Neural cell (in vitro differentiated cells): ENCODE data around the gene FNDC3A. TPM values are rescaled to one million over a fixed set of nuclear protein-coding genes. Genes with fewer than 3 reads are reported as not detected.

Experiments used
- H2AFZ ChIP-seq: fragments of 200-600, 300-800 bp; sonication (generic), shearing (Covaris generic); 2 replicates; pipeline ENCODE4 v1.6.0; 2014; ENCODE audit warnings: low read depth, mild to moderate bottlenecking, antibody characterized with exemption, low read length, moderate library complexity
- H3F3A ChIP-seq: fragments of 200-600 bp; shearing (Covaris generic); 2 replicates; pipeline ENCODE4 v1.6.1; 2016; ENCODE audit warnings: mild to moderate bottlenecking, moderate library complexity, mixed read lengths, antibody characterized with exemption, low read length; ENCODE audit not compliant: insufficient read depth, poor library complexity, severe bottlenecking
- H3K27ac ChIP-seq: fragments of 200-600, 300-800 bp; sonication (generic), shearing (Covaris generic); 2 replicates; pipeline ENCODE4 v1.5.1; 2014; ENCODE audit warnings: mild to moderate bottlenecking, low read length, moderate library complexity
- H3K27me3 ChIP-seq: fragments of 300-800, 200-600 bp; sonication (generic), shearing (Covaris generic); 2 replicates; pipeline ENCODE4 v1.6.0; 2014; ENCODE audit warnings: mild to moderate bottlenecking, low read depth, low read length, moderate library complexity; ENCODE audit not compliant: insufficient read depth
- H3K36me3 ChIP-seq: fragments of 300-800, 200-600 bp; sonication (generic), shearing (Covaris generic); 2 replicates; pipeline ENCODE4 v1.5.1; 2014; ENCODE audit warnings: mild to moderate bottlenecking, antibody characterized with exemption, low read length, moderate library complexity; ENCODE audit not compliant: insufficient read depth
- H3K4me2 ChIP-seq: fragments of 300-800, 200-600 bp; sonication (generic), shearing (Covaris generic); 2 replicates; pipeline ENCODE4 v1.6.0; 2014; ENCODE audit warnings: mild to moderate bottlenecking, low read length
- H3K4me3 ChIP-seq: fragments of 300-800, 200-600 bp; sonication (generic), shearing (Covaris generic); 2 replicates; pipeline ENCODE4 v1.5.1; 2014; ENCODE audit warnings: mild to moderate bottlenecking, low read length, moderate library complexity
- H3K79me2 ChIP-seq: fragments of 200-600 bp; shearing (Covaris generic); replicated peaks from 2 replicates; pipeline ENCODE4 v1.6.0; 2014; ENCODE audit warnings: mild to moderate bottlenecking, low read length, moderate library complexity; ENCODE audit not compliant: insufficient read depth
- H3K9ac ChIP-seq: fragments of 300-800, 200-600 bp; sonication (generic), shearing (Covaris generic); 2 replicates; pipeline ENCODE4 v1.6.1; 2016; ENCODE audit warnings: mild to moderate bottlenecking, low read length, mixed read lengths
- H3K9me2 ChIP-seq: fragments of 200-600 bp; shearing (Covaris generic); 2 replicates; pipeline ENCODE4 v1.6.1; 2016; ENCODE audit warnings: mild to moderate bottlenecking, low read length, mixed read lengths; ENCODE audit not compliant: insufficient read depth
- H3K9me3 ChIP-seq: fragments of 200-600, 300-800 bp; sonication (generic), shearing (Covaris generic); 2 replicates; pipeline ENCODE4 v1.6.1; 2016; ENCODE audit warnings: mild to moderate bottlenecking, mixed run types, low read length, moderate library complexity, mixed read lengths
- H4K20me1 ChIP-seq: fragments of 200-600 bp; shearing (Covaris generic); 2 replicates; pipeline ENCODE4 v1.6.1; 2016; ENCODE audit warnings: mild to moderate bottlenecking, mixed run types; ENCODE audit not compliant: insufficient read depth
- EP300 ChIP-seq: fragments of 450-650 bp; conservative IDR thresholded peaks from 2 replicates; pipeline ENCODE4 v1.6.1; 2014; ENCODE audit warnings: antibody characterized with exemption, mild to moderate bottlenecking, moderate library complexity; ENCODE audit not compliant: poor library complexity, severe bottlenecking
- EZH2 ChIP-seq: fragments of 200-600, 300-800 bp; shearing (Covaris generic), sonication (generic); IDR thresholded peaks from 2 replicates; pipeline ENCODE4 v1.6.1; 2014; ENCODE audit warnings: antibody characterized with exemption, low read length, borderline replicate concordance, mild to moderate bottlenecking; ENCODE audit not compliant: insufficient read depth, poor library complexity, severe bottlenecking
- MXI1 ChIP-seq: fragments of 450-650 bp; conservative IDR thresholded peaks from 2 replicates; pipeline ENCODE4 v1.6.1; 2014; ENCODE audit warnings: antibody characterized with exemption, mild to moderate bottlenecking; ENCODE audit not compliant: poor library complexity, severe bottlenecking
- POLR2AphosphoS5 ChIP-seq: IDR thresholded peaks from 2 replicates; pipeline ENCODE4 v1.6.1; 2012
- RAD21 ChIP-seq: fragments of 450-650 bp; conservative IDR thresholded peaks from 2 replicates; pipeline ENCODE4 v1.6.1; 2014; ENCODE audit warnings: antibody characterized with exemption, mild to moderate bottlenecking, moderate library complexity
- REST ChIP-seq: IDR thresholded peaks from 2 replicates; pipeline ENCODE4 v1.6.1; 2012; ENCODE audit warnings: borderline replicate concordance
- SMC3 ChIP-seq: fragments of 450-650 bp; conservative IDR thresholded peaks from 2 replicates; pipeline ENCODE4 v1.6.1; 2014; ENCODE audit warnings: antibody characterized with exemption, mild to moderate bottlenecking, moderate library complexity; ENCODE audit not compliant: poor library complexity
- TAF1 ChIP-seq: IDR thresholded peaks from 2 replicates; pipeline ENCODE4 v1.6.1; 2012; ENCODE audit warnings: low read depth
- polyA plus RNA-seq: library from polyadenylated mRNA; depleted of rRNA; stranded (reverse); fragments of >200 nt; gene quantifications from 2 replicates; pipeline ENCODE4 v1.2.3, GENCODE V29; 2014
- TF ChIP-seq, protein P1 (sequence below): fragments of 450-650 bp; IDR thresholded peaks from 2 replicates; pipeline ENCODE4 v1.5.1; 2014; ENCODE audit warnings: antibody characterized with exemption, mild to moderate bottlenecking, moderate library complexity; ENCODE audit not compliant: poor library complexity, severe bottlenecking

The FNDC3A gene
- polyA plus RNA-seq, 1 donor from 2014 or later = 83.8 TPM

DNA sequence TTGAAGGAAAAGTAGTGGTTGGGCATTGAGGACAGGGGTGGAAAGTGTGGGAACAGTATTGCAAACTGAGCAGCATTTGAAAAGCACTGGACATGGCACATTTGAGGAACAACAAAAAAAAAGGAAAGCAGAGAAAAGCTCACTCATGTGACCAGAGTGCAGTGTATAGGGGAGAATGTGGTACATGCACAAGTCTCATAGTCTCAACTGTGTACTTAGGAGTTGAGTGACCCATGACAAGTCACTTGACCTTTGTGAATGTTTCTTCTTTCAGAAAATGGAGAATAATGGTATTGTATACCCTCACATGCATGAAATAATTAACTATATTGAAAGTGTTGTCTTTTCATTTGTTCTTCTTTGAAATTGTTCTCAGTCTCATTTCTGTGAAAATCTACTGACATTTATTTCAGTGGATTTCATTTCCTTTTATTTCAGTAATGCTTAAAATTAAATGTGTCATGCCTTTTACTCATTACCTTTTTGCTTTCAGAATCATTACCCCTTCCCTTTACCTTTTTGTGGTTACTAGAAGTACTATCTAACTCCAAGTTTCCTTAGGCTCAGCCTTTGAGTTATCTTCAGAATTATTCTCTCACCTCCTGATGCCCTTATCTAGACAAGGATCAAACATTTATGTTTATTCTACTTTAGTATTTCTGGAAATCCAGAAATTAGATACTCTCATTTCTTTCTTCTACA lies 165.3 kb downstream of the FNDC3A start:
- H2AFZ ChIP-seq = no peak overlapping the region
- TF ChIP-seq EZH2 (no peak), RAD21 (no peak), SMC3 (no peak), TAF1 (no peak), EP300 (no peak)
- TF ChIP-seq, protein P1, sequence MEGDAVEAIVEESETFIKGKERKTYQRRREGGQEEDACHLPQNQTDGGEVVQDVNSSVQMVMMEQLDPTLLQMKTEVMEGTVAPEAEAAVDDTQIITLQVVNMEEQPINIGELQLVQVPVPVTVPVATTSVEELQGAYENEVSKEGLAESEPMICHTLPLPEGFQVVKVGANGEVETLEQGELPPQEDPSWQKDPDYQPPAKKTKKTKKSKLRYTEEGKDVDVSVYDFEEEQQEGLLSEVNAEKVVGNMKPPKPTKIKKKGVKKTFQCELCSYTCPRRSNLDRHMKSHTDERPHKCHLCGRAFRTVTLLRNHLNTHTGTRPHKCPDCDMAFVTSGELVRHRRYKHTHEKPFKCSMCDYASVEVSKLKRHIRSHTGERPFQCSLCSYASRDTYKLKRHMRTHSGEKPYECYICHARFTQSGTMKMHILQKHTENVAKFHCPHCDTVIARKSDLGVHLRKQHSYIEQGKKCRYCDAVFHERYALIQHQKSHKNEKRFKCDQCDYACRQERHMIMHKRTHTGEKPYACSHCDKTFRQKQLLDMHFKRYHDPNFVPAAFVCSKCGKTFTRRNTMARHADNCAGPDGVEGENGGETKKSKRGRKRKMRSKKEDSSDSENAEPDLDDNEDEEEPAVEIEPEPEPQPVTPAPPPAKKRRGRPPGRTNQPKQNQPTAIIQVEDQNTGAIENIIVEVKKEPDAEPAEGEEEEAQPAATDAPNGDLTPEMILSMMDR = no peak
- no peaks in the 10 kb centered on the region for H3K9me3 ChIP-seq
- peaks cover 22% of the 10 kb centered on the region for H3K36me3 ChIP-seq
- no peak overlapping the region for H3K4me2 ChIP-seq
- no peaks in the 10 kb centered on the region for H4K20me1 ChIP-seq
- H3K27me3 ChIP-seq = no peaks in the 10 kb centered on the region
- no peaks in the 10 kb centered on the region for H3K9me2 ChIP-seq
- no peak overlapping the region for H3K4me3 ChIP-seq
- H3K79me2 ChIP-seq = no peaks in the 10 kb centered on the region
- H3K9ac ChIP-seq = no peak overlapping the region
- no peak overlapping the region for H3K27ac ChIP-seq
- H3F3A ChIP-seq = no peaks in the 10 kb centered on the region

- Histone ChIP-seq H3K9me3 (peaks cover 10% of the 10 kb centered on the region), H4K20me1 (no peaks in the 10 kb centered on the region), H3K27me3 (no peaks in the 10 kb centered on the region), H3K9ac (no peak overlapping the region), H3K27ac (no peak overlapping the region), H3K36me3 (peaks cover 13% of the 10 kb centered on the region), H3F3A (no peaks in the 10 kb centered on the region), H3K4me3 (no peak overlapping the region), H3K9me2 (no peaks in the 10 kb centered on the region), H2AFZ (no peak overlapping the region), H3K79me2 (no peaks in the 10 kb centered on the region), H3K4me2 (no peak overlapping the region)
- TF ChIP-seq SMC3 (no peak), MXI1 (no peak), REST (no peak), POLR2AphosphoS5 (no peak), RAD21 (no peak), TAF1 (no peak), EP300 (no peak), EZH2 (no peak)
- TF ChIP-seq, protein P1 = no peak
These were observed 171.2 kb downstream of the FNDC3A start for GRCh38 chr13:49146950-49147355.
